T1000 (cell line): ENCODE measurements around the gene NRTN.

Source experiments
- DNase-seq: peaks from one replicate; lab custom pipeline; 2025; ENCODE audit warnings: mixed read lengths; lab: John Stamatoyannopoulos, UW

The NRTN gene

DNA sequence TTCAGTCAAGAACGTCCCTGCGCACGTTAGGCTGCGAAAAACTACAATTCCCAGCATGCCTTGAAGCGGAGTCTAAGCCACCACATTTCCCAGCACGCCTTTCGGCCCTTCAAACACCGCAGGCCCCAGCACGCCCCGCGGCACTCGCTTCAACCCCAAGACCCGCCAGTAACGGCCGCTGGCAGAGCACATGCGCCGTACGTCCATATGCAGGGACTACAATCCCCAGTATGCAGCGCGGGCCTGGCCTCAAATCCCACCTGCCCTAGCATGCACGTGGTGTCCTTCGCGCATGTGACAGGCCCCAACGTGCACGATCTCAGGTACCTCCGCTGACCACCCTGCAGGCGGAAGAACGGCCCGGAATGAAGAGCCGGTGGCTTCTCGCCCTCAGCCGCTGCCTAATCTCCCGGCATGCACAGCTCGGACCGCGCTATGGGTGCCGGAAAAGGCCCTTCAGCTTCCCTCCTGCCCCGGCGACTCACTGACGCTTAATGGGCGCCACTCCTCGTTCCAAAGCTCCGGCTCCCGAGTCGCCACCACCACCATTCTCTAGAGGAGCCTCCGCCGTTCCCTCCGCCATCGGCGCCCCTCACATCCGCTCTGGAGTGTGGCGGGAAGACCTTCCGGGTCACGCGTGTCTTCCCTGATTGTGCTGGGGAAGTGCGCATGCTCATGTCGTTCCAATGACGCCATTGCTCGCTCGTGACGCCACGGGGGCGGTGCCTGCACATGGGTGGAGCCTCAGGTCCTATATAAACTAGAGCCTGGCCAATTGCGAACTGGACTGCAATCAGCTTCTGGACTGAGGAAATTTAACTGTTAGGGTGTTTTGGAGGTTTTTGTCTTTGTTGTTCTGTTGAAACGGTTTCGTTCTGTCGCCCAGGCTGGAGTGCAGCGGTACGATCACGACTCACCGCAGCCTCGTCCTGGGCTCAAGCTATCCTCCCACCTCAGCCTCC is 14.0 kb upstream of the NRTN start, which contains the start of gene DUS3L:
Gene DUS3L (minus strand): TSS at position 605 of the 962 bp plus-strand sequence. CDS start 22 bp downstream, at position 583.
- DNase-seq = peak; percentile 92

DNA sequence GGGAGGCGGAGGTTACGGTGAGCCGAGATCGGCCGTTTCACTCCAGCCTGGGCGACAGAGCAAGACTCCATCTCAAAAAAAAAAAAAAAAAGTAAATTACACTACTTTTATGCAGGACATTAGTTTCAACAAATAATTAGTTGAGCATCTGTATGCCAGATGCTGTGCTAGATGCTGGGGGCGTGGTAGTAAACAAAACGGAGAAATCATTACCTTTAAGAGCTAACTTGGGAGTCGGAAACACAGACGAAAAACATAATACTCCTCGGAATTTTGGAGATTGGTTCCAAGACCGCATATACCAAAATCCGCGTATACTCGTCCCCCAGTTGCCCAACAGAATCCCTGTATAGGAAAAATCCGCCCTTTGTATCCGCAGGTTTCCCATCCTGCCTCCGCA is 12.6 kb upstream of the NRTN start:
- no peak for DNase-seq

GRCh38 chr19:5793188-5793587 is 11.7 kb upstream of the NRTN start:
- DNase-seq = no peak

GRCh38 chr19:5795382-5795919 is 9.4 kb upstream of the NRTN start:
- DNase-seq = no peak

GRCh38 chr19:5798244-5798643 is 6.6 kb upstream of the NRTN start:
- no peak for DNase-seq

DNA sequence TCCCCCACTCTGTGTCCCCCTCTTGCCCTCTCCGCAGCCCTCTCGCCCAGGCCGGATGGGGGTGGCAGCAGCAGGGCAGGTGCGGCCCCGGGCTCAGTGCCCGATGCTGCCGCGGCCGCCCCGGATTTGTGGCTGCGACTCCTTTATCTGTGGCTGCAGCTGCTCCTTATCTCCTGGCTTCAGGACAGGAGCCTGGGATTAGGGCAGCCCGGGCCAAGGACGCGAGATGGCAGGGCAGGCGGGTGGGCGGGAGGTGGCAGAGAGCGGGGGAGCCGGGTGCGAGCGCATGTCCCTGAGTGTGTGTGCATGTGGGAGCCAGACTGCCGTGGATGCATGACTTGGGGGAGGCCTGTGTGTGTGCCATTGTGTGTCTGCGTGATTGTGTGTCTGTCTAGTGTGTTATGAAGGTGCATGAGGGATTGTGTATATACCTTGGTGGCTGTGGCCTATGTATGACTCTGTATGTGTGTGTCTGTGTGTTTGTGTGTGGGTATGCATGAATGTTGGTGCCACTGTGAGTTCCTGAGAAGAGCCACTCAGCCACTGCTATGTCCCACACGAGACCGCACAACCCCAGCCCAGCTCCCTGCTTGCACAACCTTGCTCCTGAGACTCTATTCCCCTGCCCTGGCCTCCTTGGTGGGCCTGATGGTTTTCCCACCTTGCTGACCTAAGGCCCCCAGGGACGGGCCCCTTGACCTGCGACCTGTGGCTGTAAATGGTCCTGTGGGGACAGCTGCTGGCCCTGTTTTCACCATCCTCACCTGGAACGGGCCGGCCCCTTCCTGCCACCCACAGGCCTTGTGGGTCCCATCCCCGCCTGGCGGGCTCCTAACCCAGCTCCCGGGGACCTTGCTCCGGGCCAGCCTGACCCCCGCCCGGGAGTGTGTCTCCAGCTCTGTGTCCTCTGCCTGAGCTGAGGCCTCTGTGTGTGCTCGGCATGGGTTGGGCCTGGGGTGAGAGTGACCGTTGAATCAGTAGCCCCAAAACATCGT is 5.3 kb upstream of the NRTN start:
- DNase-seq = no peak

GRCh38 chr19:5800361-5801270 is 4.3 kb upstream of the NRTN start:
- no peak for DNase-seq

GRCh38 chr19:5801796-5802619 is 2.9 kb upstream of the NRTN start:
- DNase-seq = no peak

DNA sequence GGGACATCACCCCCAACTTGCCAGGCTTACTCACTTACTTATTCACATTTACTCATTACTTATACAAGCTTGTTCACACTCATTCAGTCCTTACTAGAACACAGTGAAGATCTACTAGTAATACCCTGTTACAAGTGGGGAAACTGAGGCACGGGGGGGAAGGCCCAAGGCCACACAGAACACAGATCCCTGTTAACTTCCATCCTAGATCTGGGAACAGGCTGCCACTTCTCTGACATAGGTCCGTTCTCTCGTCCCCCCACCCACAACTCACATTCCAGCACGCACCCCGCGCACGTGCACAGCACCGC is 1.5 kb upstream of the NRTN start:
- no peak for DNase-seq

DNA sequence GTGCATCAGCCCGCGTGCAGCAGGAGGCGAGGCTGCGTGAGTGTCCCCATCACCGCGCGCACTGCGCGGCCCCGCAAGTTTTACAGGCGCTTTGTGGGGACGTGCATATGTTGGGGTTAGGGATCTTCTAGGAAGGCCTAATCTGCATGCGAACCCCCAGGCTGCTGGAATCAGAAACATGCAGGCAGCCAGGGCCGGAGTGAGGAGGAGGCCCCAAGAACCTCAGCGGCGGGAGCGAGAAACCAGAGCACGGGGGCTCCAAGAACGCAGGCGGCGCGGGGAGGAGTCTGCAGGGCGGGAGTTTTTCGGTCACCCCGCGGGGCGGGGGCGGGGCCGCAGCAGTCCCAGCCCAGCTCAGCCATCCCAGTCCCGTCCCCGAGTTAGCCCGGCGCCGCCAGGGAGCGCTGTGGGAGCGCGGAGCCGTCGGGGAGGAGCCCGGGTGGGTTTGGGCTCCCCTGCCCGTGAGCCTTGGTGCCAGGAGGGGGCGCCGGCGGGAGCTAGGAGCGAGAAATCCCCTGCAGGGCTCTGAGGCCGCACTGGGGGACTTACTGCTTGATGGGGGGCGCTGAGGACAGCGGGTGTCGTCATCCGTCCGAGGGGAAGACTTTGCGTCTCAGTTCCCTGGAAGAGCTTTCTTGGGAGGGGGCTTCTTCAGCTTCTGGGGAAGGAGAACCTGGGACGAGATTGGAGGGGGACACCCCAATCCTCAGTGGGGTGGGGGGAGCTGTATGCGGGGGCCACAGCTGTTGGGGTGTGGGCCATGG is 933 bp upstream of the NRTN start:
- DNase-seq = peak; percentile 89

DNA sequence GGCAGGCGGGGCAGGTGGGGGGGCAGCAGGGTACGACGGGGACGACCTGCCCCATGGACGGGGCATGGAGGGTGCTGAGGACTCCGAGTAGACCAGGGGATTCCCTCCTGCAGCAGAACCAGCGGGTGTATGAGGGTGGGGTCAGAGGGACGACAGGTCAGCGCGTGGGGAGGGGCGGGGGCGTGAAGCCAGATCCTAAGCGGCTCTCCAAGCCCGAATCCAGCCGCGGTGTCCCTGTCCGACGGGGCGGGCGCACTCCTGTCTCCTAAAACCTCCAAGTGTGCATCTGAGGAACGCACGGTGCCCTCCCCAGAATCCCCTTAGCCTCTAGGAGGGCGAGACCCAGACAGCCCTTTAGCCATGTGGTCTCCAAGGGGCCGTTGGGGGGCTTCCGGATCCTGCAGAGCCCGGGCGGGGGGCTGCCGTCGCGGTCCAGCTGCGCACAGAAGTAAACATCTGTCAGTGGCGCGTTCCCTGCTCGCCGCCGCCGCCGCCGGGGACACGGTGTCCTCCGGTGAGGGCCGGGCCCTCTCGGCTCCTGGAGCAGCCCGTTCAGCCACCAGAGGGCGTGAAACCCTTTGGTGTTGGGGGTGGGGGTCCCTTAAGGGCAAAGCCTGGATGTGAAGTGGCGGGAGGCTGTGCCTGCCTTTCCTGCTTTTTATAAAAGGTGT is 730 bp downstream of the NRTN start:
- DNase-seq = no peak

DNA sequence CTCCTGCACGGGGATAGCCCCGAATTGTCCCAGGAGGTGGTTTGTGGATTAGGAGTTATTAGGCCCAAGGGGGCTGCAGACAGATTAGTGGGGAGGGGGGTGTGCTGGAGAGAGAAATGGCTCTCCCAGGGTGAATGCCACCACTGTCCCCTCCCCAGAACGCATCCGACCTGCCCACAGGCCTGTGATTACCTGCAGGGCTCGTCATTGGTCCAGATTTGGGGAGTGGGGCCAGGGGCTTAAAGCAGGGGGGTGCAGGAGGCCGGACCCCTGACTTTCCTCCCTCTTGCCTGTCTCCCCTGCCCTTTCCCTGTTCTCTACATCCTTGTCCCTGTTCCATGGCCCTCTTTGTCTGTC is 1.2 kb downstream of the NRTN start:
- no peak for DNase-seq

- DNase-seq = no peak
Measured at GRCh38 chr19:5806905-5807304, 2.0 kb downstream of the NRTN start.

DNA sequence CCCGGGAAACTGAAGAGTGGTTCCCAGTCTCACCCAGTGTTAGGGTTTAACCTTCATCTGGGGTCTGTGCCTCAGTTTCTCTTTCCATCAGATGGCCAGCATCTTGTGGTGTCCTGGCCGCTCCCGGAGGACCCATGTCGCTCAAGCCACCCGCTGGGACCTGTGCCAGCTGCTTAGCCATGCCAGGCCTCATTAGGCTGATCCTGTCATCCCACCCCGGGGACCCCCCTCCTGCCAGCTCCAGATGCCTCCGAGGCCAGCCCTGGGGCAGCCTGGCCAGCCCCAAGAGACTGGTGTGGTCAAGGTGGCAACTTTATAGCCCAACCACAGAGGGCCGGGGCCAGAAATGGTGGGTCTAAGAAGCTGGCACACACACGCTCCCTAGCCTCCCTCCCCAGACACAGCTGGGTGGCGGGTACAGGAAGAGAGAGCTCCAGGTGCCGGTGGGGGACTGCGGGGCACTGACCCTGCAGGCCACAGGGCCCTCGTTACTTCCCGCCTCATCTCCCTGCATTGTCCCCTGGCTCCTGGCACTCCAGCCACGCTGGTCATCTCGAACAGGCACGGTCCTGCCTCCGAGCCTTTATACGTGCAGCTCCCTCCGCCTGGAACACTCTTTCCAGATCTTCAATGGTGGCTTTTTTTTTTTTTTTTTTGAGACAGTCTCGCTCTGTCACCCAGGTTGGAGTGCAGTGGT is 3.4 kb downstream of the NRTN start:
- no peak for DNase-seq

DNA sequence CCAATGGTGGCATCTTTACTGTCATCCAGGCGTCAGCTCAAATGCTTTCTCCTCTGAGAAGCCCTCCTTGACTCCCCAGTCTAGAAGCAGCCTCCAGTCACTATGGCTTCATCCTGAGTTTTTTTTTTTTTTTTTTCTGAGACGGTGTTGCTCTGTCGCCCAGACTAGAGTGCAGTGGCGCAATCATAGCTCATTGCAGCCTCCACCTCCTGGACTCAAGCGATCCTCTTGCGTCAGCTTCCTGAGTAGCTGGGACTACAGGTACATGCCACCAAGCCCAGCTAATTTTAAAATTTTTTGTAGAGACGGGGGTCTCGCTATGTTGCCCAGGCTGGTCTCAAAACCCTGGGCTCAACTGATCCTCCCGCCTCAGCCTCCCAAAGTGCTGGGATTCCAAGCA is 4.2 kb downstream of the NRTN start:
- DNase-seq = no peak

GRCh38 chr19:5809469-5809868 is 4.6 kb downstream of the NRTN start:
- no peak for DNase-seq

GRCh38 chr19:5811117-5811516 is 6.2 kb downstream of the NRTN start:
- no peak for DNase-seq

DNA sequence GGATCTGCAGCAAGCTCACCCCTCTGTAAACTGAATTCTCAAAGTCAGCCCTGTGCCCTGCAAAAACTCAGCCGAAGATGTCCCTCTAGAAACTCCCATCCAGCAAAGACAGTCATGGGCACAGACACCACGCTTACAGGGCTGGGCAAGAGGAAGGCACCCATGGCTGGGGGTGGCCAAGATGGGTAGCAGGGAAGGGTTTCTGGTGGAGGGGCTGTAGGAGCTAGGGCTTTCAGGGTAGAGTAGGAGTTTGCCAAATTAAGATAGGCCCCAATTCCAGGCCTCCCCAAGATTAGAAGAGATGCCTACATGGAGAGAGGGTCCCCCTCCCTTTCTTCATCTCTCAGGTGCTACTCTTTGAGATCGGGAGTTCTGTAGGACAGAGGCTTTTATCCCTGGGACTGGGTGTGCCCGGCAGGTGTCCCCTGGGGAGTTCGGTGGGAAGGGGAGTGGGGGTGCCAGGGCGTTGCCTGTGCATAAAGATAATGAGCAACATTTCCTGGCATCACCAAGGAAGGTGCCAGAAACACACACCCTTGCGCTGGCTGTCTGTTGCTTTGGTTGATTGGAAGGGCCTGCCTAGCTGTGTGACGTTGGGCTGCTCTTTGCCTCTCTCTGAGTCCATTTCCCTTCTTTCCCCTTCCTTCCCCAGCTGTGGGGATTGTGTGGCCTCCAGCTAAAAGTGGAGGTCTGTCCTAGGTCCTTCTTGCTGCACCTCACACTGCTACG is 9.4 kb downstream of the NRTN start:
- no peak for DNase-seq
